H1 (cell line): ENCODE data around the gene ADGRV1. TPM values are rescaled to one million over a fixed set of nuclear protein-coding genes. Genes with fewer than 3 reads are reported as not detected.

Source experiments
- CTCF ChIA-PET: fragments of 300-600 bp; sonication (Branson Sonifier 250); formaldehyde crosslinking; loops from one replicate; lab custom pipeline; 2021; ENCODE audit not compliant: partially characterized antibody; lab: Charles Lee
- POLR2A ChIA-PET: fragments of 300-600 bp; sonication (Branson Sonifier 250); formaldehyde crosslinking; loops from one replicate; lab custom pipeline; 2021; ENCODE audit warnings: inconsistent platforms; ENCODE audit not compliant: partially characterized antibody; lab: Charles Lee
- DNase-seq, 2 experiments: peaks; one replicate each; pipeline versions ENCODE4 v3.0.0 to v3.0.0-alpha.2; 2010 to 2022; ENCODE audit warnings: low spot score in 2 of 2, low read depth in 1 of 2, mixed read lengths in 1 of 2
- FAIRE-seq: peaks from 2 replicates; lab custom pipeline; 2011; peaks lifted over from hg19 to GRCh38; lab: Jason Lieb, UNC
- H2AFZ ChIP-seq: 2 replicates; pipeline ENCODE4 v1.8.1; 2012; ENCODE audit warnings: low read length, inconsistent platforms
- H2AK5ac ChIP-seq: 2 replicates; pipeline ENCODE4 v1.6.1; 2013; ENCODE audit warnings: low read depth, low read length
- H2BK120ac ChIP-seq: replicated peaks from 2 replicates; pipeline ENCODE3; 2013; ENCODE audit warnings: low read depth, low read length, inconsistent platforms
- H2BK12ac ChIP-seq: 2 replicates; pipeline ENCODE4 v1.6.1; 2013; ENCODE audit warnings: low read depth, low read length
- H2BK15ac ChIP-seq: 2 replicates; pipeline ENCODE4 v1.6.1; 2013; ENCODE audit warnings: low read length
- H2BK20ac ChIP-seq: 2 replicates; pipeline ENCODE4 v1.6.1; 2013; ENCODE audit warnings: low read length
- H2BK5ac ChIP-seq: 2 replicates; pipeline ENCODE4 v1.6.1; 2013; ENCODE audit warnings: low read depth, low read length
- H3K14ac ChIP-seq: 2 replicates; pipeline ENCODE4 v1.6.1; 2013; ENCODE audit warnings: inconsistent platforms; ENCODE audit not compliant: insufficient read length
- H3K18ac ChIP-seq: 2 replicates; pipeline ENCODE4 v1.6.1; 2013; ENCODE audit warnings: low read length; ENCODE audit errors: extremely low read depth
- H3K23ac ChIP-seq: 2 replicates; pipeline ENCODE4 v1.6.1; 2013; ENCODE audit warnings: inconsistent platforms; ENCODE audit not compliant: insufficient read length
- H3K23me2 ChIP-seq: 2 replicates; pipeline ENCODE4 v1.6.1; 2013; ENCODE audit warnings: low read depth, low read length
- H3K27ac ChIP-seq: 2 replicates; pipeline ENCODE4 v1.6.1; 2011; ENCODE audit warnings: low read depth, low read length, inconsistent platforms
- H3K27me3 ChIP-seq, 4 experiments: replicated peaks in 1 of 4; 1 replicate in 1 of 4; 2 replicates in 3 of 4; pipeline versions ENCODE4 v1.6.1 to v1.8.1; 2011 to 2013; ENCODE audit warnings: low read length in 3 of 4, mild to moderate bottlenecking in 3 of 4, inconsistent platforms in 2 of 4, mixed read lengths in 2 of 4, moderate library complexity in 1 of 4; ENCODE audit not compliant: control insufficient read depth in 3 of 4, insufficient read depth in 3 of 4; ENCODE audit errors: extremely low read depth in 1 of 4
- H3K36me3 ChIP-seq, 4 experiments: 2 replicates each; pipeline versions ENCODE4 v1.6.1 to v1.8.1; 2011 to 2013; ENCODE audit warnings: mild to moderate bottlenecking in 4 of 4, low read length in 3 of 4, moderate library complexity in 2 of 4, control low read depth in 1 of 4, inconsistent platforms in 1 of 4; ENCODE audit not compliant: insufficient read depth in 4 of 4, control insufficient read depth in 2 of 4
- H3K4ac ChIP-seq: replicated peaks from 2 replicates; pipeline ENCODE3; 2013; ENCODE audit warnings: low read length, low read depth, mixed read lengths, inconsistent platforms; ENCODE audit not compliant: insufficient read length
- H3K4me1 ChIP-seq, 4 experiments: replicated peaks in 1 of 4; 1 replicate in 1 of 4; 2 replicates in 3 of 4; pipeline versions ENCODE4 v1.6.1 to v1.8.1; 2011 to 2013; ENCODE audit warnings: low read length in 3 of 4, inconsistent platforms in 2 of 4, mixed read lengths in 1 of 4; ENCODE audit not compliant: insufficient read depth in 4 of 4, control insufficient read depth in 3 of 4
- H3K4me2 ChIP-seq, 2 experiments: 2 replicates each; pipeline versions ENCODE4 v1.6.1 to v1.8.1; 2011 to 2013; ENCODE audit warnings: low read depth in 2 of 2, low read length in 2 of 2, control low read depth in 1 of 2, inconsistent platforms in 1 of 2, mild to moderate bottlenecking in 1 of 2; ENCODE audit not compliant: insufficient read depth in 1 of 2
- H3K4me3 ChIP-seq, 4 experiments: fragments of 200-600, 300-600 bp in 1 of 4; sonication (generic), shearing (Covaris generic), sonication (Bioruptor Twin) in 1 of 4; 2 replicates each; pipeline versions ENCODE4 v1.5.1 to v1.8.1; 2011 to 2016; ENCODE audit warnings: low read length in 4 of 4, low read depth in 3 of 4, control low read depth in 2 of 4, inconsistent platforms in 2 of 4, mild to moderate bottlenecking in 2 of 4, mixed read lengths in 1 of 4, moderate library complexity in 1 of 4; ENCODE audit not compliant: insufficient read depth in 2 of 4; ENCODE audit errors: extremely low read depth in 1 of 4
- H3K56ac ChIP-seq: replicated peaks from 2 replicates; pipeline ENCODE3; 2013; ENCODE audit warnings: low read depth, mild to moderate bottlenecking, mixed read lengths, low read length, inconsistent platforms; ENCODE audit not compliant: insufficient read length
- H3K79me1 ChIP-seq: 2 replicates; pipeline ENCODE4 v1.6.1; 2013; ENCODE audit warnings: low read depth, low read length, control low read depth
- H3K79me2 ChIP-seq, 2 experiments: 2 replicates each; pipeline versions ENCODE4 v1.6.1 to v1.8.1; 2012 to 2013; ENCODE audit warnings: low read length in 2 of 2, mild to moderate bottlenecking in 2 of 2, inconsistent platforms in 1 of 2; ENCODE audit not compliant: insufficient read depth in 2 of 2, control insufficient read depth in 1 of 2
- H3K9ac ChIP-seq, 4 experiments: replicated peaks in 1 of 4; 1 replicate in 1 of 4; 2 replicates in 3 of 4; pipeline versions ENCODE4 v1.6.1 to v1.8.1; 2011 to 2013; ENCODE audit warnings: low read depth in 3 of 4, low read length in 3 of 4, control low read depth in 2 of 4, mild to moderate bottlenecking in 2 of 4, moderate library complexity in 2 of 4, inconsistent platforms in 1 of 4; ENCODE audit errors: extremely low read depth in 1 of 4
- H3K9me3 ChIP-seq, 2 experiments: 2 replicates each; pipeline versions ENCODE4 v1.6.1 to v1.8.1; 2012 to 2013; ENCODE audit warnings: mild to moderate bottlenecking in 2 of 2, moderate library complexity in 2 of 2, control low read depth in 1 of 2, inconsistent platforms in 1 of 2, low read depth in 1 of 2, low read length in 1 of 2, mixed read lengths in 1 of 2; ENCODE audit not compliant: insufficient read depth in 2 of 2
- H4K20me1 ChIP-seq, 2 experiments: replicated peaks in 1 of 2; 2 replicates each; pipeline versions ENCODE3 to v1.8.1; 2011 to 2013; ENCODE audit warnings: inconsistent platforms in 2 of 2, low read length in 2 of 2, mild to moderate bottlenecking in 1 of 2; ENCODE audit not compliant: insufficient read depth in 2 of 2, control insufficient read depth in 1 of 2
- H4K5ac ChIP-seq: 2 replicates; pipeline ENCODE4 v1.6.1; 2013; ENCODE audit warnings: low read length, low read depth, mixed read lengths, inconsistent platforms; ENCODE audit not compliant: insufficient read length
- H4K8ac ChIP-seq: 2 replicates; pipeline ENCODE4 v1.8.0; 2013; ENCODE audit warnings: mild to moderate bottlenecking, moderate library complexity, low read length, inconsistent platforms; ENCODE audit not compliant: insufficient read depth; ENCODE audit errors: extremely low read depth
- H4K91ac ChIP-seq: replicated peaks from 2 replicates; pipeline ENCODE3; 2013; ENCODE audit warnings: low read length, mixed read lengths, inconsistent platforms; ENCODE audit not compliant: insufficient read length
- BRCA1 ChIP-seq: IDR thresholded peaks from 2 replicates; pipeline ENCODE4 v1.6.1; 2012; ENCODE audit warnings: low read depth, low read length, improper control_type of control experiment
- CEBPB ChIP-seq: IDR thresholded peaks from 2 replicates; pipeline ENCODE4 v1.6.1; 2012; ENCODE audit warnings: low read depth, low read length
- CHD2 ChIP-seq: IDR thresholded peaks from 2 replicates; pipeline ENCODE4 v1.6.1; 2012; ENCODE audit warnings: low read length, improper control_type of control experiment
- CREB1 ChIP-seq: IDR thresholded peaks from 2 replicates; pipeline ENCODE4 v1.6.1; 2012; ENCODE audit warnings: inconsistent platforms
- EP300 ChIP-seq, 2 experiments: IDR thresholded peaks; 1 replicate in 1 of 2; 2 replicates in 1 of 2; pipeline ENCODE4 v1.6.1; 2011 to 2012; ENCODE audit warnings: low read depth in 2 of 2, low read length in 2 of 2, mild to moderate bottlenecking in 2 of 2, borderline replicate concordance in 1 of 2, inconsistent platforms in 1 of 2, moderate library complexity in 1 of 2
- HDAC2 ChIP-seq, 2 experiments: fragments of 300-600 bp in 1 of 2; sonication (generic) in 1 of 2; IDR thresholded peaks; 2 replicates each; pipeline ENCODE4 v1.6.1; 2011 to 2012; ENCODE audit warnings: low read depth in 2 of 2, low read length in 2 of 2, mild to moderate bottlenecking in 2 of 2, moderate library complexity in 2 of 2, borderline replicate concordance in 1 of 2, inconsistent platforms in 1 of 2
- JUN ChIP-seq: IDR thresholded peaks from 2 replicates; pipeline ENCODE4 v1.6.1; 2011; ENCODE audit warnings: low read depth, mild to moderate bottlenecking, improper control_type of control experiment, low read length
- JUND ChIP-seq: IDR thresholded peaks from 2 replicates; pipeline ENCODE4 v1.6.1; 2011; ENCODE audit warnings: mild to moderate bottlenecking, improper control_type of control experiment, low read length
- KDM1A ChIP-seq: fragments of 200-600, 300-600 bp; sonication (generic); IDR thresholded peaks from 2 replicates; pipeline ENCODE4 v1.7.1; 2016; ENCODE audit warnings: mild to moderate bottlenecking, low read length, borderline replicate concordance
- POLR2A ChIP-seq, 2 experiments: IDR thresholded peaks; 1 replicate in 1 of 2; 2 replicates in 1 of 2; pipeline ENCODE4 v1.6.1; 2011; ENCODE audit warnings: low read depth in 2 of 2, low read length in 2 of 2, mild to moderate bottlenecking in 2 of 2; ENCODE audit errors: control extremely low read depth in 1 of 2
- POLR2AphosphoS5 ChIP-seq: IDR thresholded peaks from 2 replicates; pipeline ENCODE4 v1.6.1; 2011; ENCODE audit warnings: low read depth, low read length
- RBBP5 ChIP-seq: IDR thresholded peaks from 2 replicates; pipeline ENCODE4 v1.7.1; 2012; ENCODE audit warnings: low read depth, mild to moderate bottlenecking, inconsistent platforms, low read length, moderate library complexity, borderline replicate concordance
- RNF2 ChIP-seq: fragments of 200-900, 300-1000 bp; sonication (generic); IDR thresholded peaks from 2 replicates; pipeline ENCODE4 v1.7.1; 2016; ENCODE audit warnings: borderline replicate concordance, low read depth, mild to moderate bottlenecking, antibody characterized with exemption, low read length; ENCODE audit not compliant: poor library complexity, severe bottlenecking; ENCODE audit errors: missing control alignments
- SIX5 ChIP-seq: IDR thresholded peaks from 2 replicates; pipeline ENCODE4 v1.6.1; 2011; ENCODE audit warnings: mild to moderate bottlenecking, low read depth, low read length
- SUZ12 ChIP-seq: fragments of 200-600 bp; sonication (generic); IDR thresholded peaks from 2 replicates; pipeline ENCODE4 v1.6.1; 2012; ENCODE audit warnings: mild to moderate bottlenecking, inconsistent platforms, low read length, moderate library complexity, mixed read lengths
- WGBS, 2 experiments: shearing (Covaris generic) in 1 of 2; methylation state at CpG; one replicate each; pipeline versions ENCODE4 v1.1.6 to v1.1.7; 2013 to 2015; ENCODE audit warnings: low lambda C conversion rate in 2 of 2, mixed read lengths in 2 of 2, inconsistent platforms in 1 of 2, low coverage in 1 of 2, missing lambda C conversion rate in 1 of 2; ENCODE audit not compliant: insufficient replicate concordance in 2 of 2, insufficient coverage in 1 of 2, insufficient read length in 1 of 2; ENCODE audit errors: extremely low coverage in 1 of 2, missing lambda C conversion rate in 1 of 2; 5-methylcytosine and 5-hydroxymethylcytosine counted together
- polyA plus RNA-seq, 7 experiments: library from polyadenylated mRNA; depleted of rRNA in 3 of 7; stranded (reverse) in 5 of 7; unstranded in 2 of 7; fragments of >200 nt in 5 of 7; fragments of 200-250 nt in 2 of 7; gene quantifications; 1 replicate in 5 of 7; 2 replicates in 1 of 7; 4 replicates in 1 of 7; pipeline versions ENCODE4 v1.2.1 to v1.2.3, GENCODE V29; 2011 to 2013; ENCODE audit warnings: missing spikeins in 2 of 7, mixed read lengths in 2 of 7
- total RNA-seq: library from RNA; stranded (reverse); fragmentation: NEBNext Ultra II Directional; extraction: Animal tissue kit (Norgen Biotek cat#: 25700); gene quantifications from 2 replicates; pipeline ENCODE4 v1.2.1, GENCODE V29; 2021

The ADGRV1 gene
- total and polyA plus RNA-seq, 2 of the 8 experiments (the other 6 are each of a cell fraction or from before 2014, with no cell fraction given), result 53.1 to 62.2 TPM

DNA sequence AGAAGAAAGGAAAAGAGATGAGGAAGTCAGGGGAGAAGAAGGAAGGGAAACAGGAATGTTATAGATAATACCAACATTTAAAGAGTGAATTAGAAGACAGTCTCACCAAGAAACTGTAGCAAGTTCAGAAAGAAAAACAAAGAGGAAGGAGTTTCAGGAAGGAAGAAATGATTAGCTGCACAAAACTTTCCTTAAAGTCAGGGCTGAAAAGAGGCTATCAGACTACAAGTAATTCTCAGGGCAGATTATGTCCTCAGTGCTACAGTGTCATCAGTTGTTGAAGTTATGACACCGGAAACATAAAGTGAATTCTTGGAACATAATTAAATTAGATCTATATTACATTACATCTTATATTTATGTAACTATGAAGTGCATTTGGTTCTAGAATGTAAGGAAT, 597.6 kb downstream of the ADGRV1 start:
- FAIRE-seq, result no peak
- H4K20me1 ChIP-seq, result no peaks in the 10 kb centered on the region
- no peak overlapping the region for H4K8ac ChIP-seq
- no peak overlapping the region for H2BK120ac ChIP-seq
- no peak overlapping the region for H2BK5ac ChIP-seq
- H4K5ac ChIP-seq, result no peak overlapping the region
- no peaks in the 10 kb centered on the region for H3K27me3 ChIP-seq
- H3K36me3 ChIP-seq, result peaks cover 0 to 15% (median 2%) of the 10 kb centered on the region in 4 experiments; a peak in 3 of 8 replicates
- DNase-seq, result no peak
- no peak overlapping the region for H3K4me3 ChIP-seq
- H3K9ac ChIP-seq, result no peak overlapping the region
- H3K23ac ChIP-seq, result no peak overlapping the region
- H3K14ac ChIP-seq, result no peak overlapping the region
- H2AFZ ChIP-seq, result no peak overlapping the region
- no peak overlapping the region for H3K27ac ChIP-seq
- no peaks in the 10 kb centered on the region for H3K9me3 ChIP-seq
- H2BK12ac ChIP-seq, result no peak overlapping the region
- H3K79me1 ChIP-seq, result no peaks in the 10 kb centered on the region
- WGBS, 2 experiments, result 89% methylated on average over 1 of the region's 1 CpG; no CpG with 5 or more reads in 1 of the 2 experiments
- H3K23me2 ChIP-seq, result no peaks in the 10 kb centered on the region; the same call in 1 of the 2 replicates
- ChIA-PET POLR2A (interaction anchor here (2.3 kb wide), 1 partner anchor 227 kb away, joined by 8 read pairs; the partner anchor contains the start of gene ARRDC3), CTCF (interaction anchor here (0.6 to 1.5 kb wide), 6 partner anchors 10 to 263 kb away, joined by 3 to 5 read pairs (median 3); no protein-coding TSS in a partner anchor)
- H3K4ac ChIP-seq, result no peak overlapping the region
- no peaks in the 10 kb centered on the region for H3K4me1 ChIP-seq
- H3K18ac ChIP-seq, result no peak overlapping the region
- H4K91ac ChIP-seq, result no peak overlapping the region
- H3K79me2 ChIP-seq, result no peaks in the 10 kb centered on the region
- H3K56ac ChIP-seq, result no peak overlapping the region
- no peak overlapping the region for H2BK20ac ChIP-seq
- H2BK15ac ChIP-seq, result no peak overlapping the region
- no peak overlapping the region for H2AK5ac ChIP-seq
- no peak overlapping the region for H3K4me2 ChIP-seq
- TF ChIP-seq KDM1A (no peak), JUND (no peak), JUN (no peak), EP300 (IDR thresholded peaks at IDR 0.05; ENCODE audit: borderline replicate concordance in 1 of 2, low read depth in 2 of 2, low read length in 2 of 2) (no peak), BRCA1 (no peak), SIX5 (no peak), HDAC2 (IDR thresholded peaks at IDR 0.05; ENCODE audit: borderline replicate concordance in 1 of 2, low read depth in 2 of 2, low read length in 2 of 2) (no peak), CHD2 (no peak), RNF2 (no peak), POLR2A (IDR thresholded peaks at IDR 0.05; ENCODE audit: control extremely low read depth in 1 of 2, low read depth in 2 of 2, low read length in 2 of 2) (no peak), CEBPB (no peak), POLR2AphosphoS5 (no peak), CREB1 (no peak), RBBP5 (no peak), SUZ12 (no peak)
